SK-N-SH (cell line): Measurements from ENCODE around the gene FLYWCH1.
A peak's percentile ranks its signal among the peaks of the same experiment; 100 is the strongest.

Source experiments
- CHD2 ChIP-seq: fragments of 150-350 bp; IDR thresholded peaks from 2 replicates; pipeline ENCODE4 v1.6.1; 2018; ENCODE audit warnings: low read length; ENCODE audit not compliant: partially characterized antibody
- EP300 ChIP-seq, 2 experiments: IDR thresholded peaks; 2 replicates each; pipeline versions ENCODE4 v1.4.0 to v1.6.1; 2012; ENCODE audit warnings: borderline replicate concordance in 1 of 2, low read depth in 1 of 2, low read length in 1 of 2
- JUND ChIP-seq: IDR thresholded peaks from 2 replicates; pipeline ENCODE4 v1.4.0; 2012
- POLR2AphosphoS5 ChIP-seq: IDR thresholded peaks from 2 replicates; pipeline ENCODE4 v1.6.1; 2012; ENCODE audit warnings: low read depth, low read length
- RAD21 ChIP-seq: IDR thresholded peaks from 2 replicates; pipeline ENCODE4 v1.6.1; 2012; ENCODE audit warnings: mild to moderate bottlenecking, low read length
- SMC3 ChIP-seq: IDR thresholded peaks from 2 replicates; pipeline ENCODE4 v1.6.1; 2012; ENCODE audit warnings: low read depth, low read length, improper control_type of control experiment
- TAF1 ChIP-seq: IDR thresholded peaks from 2 replicates; pipeline ENCODE4 v1.6.1; 2012; ENCODE audit warnings: low read depth, mild to moderate bottlenecking, low read length, moderate library complexity, borderline replicate concordance
- TF ChIP-seq, protein P1 (sequence below): fragments of 200-600 bp; sonication (generic); IDR thresholded peaks from 2 replicates; pipeline ENCODE4 v1.6.1; 2017; ENCODE audit warnings: antibody characterized with exemption, mild to moderate bottlenecking, moderate library complexity
- TF ChIP-seq, protein P2 (sequence below): IDR thresholded peaks from 2 replicates; pipeline ENCODE4 v1.4.0; 2012; ENCODE audit warnings: low read depth, borderline replicate concordance
- TF ChIP-seq, protein P3 (sequence below): IDR thresholded peaks from 2 replicates; pipeline ENCODE4 v1.6.1; 2012; ENCODE audit warnings: mild to moderate bottlenecking, low read depth, low read length, moderate library complexity
- TF ChIP-seq, protein P4 (sequence below): fragments of 150-350 bp; IDR thresholded peaks from 2 replicates; pipeline ENCODE4 v1.6.1; 2016; ENCODE audit warnings: mild to moderate bottlenecking, low read depth, low read length

DNA sequence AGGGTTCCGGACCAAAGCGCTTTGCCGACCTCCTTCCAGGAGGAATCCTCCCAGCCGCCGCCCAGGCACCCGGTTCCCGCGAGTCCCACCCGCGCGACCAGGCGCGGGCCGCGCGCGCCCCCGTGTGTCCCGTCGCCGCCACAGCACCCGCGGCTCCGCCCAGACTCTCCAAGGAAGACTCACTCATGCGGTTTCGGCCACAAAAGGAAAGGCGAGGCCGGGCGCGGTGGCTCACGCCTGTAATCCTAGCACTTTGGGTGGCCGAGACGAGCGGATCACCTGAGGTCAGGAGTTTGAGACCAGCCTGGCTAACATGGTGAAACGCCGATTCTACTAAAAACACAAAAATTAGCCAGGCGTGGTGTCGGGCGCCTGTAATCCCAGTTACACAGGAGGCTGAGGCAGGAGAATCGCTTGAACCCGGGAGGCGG, 72.0 kb downstream of the FLYWCH1 start:
- TF ChIP-seq, protein P1, sequence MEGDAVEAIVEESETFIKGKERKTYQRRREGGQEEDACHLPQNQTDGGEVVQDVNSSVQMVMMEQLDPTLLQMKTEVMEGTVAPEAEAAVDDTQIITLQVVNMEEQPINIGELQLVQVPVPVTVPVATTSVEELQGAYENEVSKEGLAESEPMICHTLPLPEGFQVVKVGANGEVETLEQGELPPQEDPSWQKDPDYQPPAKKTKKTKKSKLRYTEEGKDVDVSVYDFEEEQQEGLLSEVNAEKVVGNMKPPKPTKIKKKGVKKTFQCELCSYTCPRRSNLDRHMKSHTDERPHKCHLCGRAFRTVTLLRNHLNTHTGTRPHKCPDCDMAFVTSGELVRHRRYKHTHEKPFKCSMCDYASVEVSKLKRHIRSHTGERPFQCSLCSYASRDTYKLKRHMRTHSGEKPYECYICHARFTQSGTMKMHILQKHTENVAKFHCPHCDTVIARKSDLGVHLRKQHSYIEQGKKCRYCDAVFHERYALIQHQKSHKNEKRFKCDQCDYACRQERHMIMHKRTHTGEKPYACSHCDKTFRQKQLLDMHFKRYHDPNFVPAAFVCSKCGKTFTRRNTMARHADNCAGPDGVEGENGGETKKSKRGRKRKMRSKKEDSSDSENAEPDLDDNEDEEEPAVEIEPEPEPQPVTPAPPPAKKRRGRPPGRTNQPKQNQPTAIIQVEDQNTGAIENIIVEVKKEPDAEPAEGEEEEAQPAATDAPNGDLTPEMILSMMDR, result peak; percentile 89
- TF ChIP-seq CHD2 (peak; percentile 92), POLR2AphosphoS5 (no peak), EP300 (IDR thresholded peaks at IDR 0.05; ENCODE audit: borderline replicate concordance in 1 of 2, low read depth in 1 of 2, low read length in 1 of 2) (no peak), RAD21 (peak; percentile 77), JUND (no peak), SMC3 (peak; percentile 37; the same call in 1 of the 2 replicates), TAF1 (no peak)
- TF ChIP-seq, protein P2, sequence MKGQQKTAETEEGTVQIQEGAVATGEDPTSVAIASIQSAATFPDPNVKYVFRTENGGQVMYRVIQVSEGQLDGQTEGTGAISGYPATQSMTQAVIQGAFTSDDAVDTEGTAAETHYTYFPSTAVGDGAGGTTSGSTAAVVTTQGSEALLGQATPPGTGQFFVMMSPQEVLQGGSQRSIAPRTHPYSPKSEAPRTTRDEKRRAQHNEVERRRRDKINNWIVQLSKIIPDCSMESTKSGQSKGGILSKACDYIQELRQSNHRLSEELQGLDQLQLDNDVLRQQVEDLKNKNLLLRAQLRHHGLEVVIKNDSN, result no peak
- TF ChIP-seq, protein P3, sequence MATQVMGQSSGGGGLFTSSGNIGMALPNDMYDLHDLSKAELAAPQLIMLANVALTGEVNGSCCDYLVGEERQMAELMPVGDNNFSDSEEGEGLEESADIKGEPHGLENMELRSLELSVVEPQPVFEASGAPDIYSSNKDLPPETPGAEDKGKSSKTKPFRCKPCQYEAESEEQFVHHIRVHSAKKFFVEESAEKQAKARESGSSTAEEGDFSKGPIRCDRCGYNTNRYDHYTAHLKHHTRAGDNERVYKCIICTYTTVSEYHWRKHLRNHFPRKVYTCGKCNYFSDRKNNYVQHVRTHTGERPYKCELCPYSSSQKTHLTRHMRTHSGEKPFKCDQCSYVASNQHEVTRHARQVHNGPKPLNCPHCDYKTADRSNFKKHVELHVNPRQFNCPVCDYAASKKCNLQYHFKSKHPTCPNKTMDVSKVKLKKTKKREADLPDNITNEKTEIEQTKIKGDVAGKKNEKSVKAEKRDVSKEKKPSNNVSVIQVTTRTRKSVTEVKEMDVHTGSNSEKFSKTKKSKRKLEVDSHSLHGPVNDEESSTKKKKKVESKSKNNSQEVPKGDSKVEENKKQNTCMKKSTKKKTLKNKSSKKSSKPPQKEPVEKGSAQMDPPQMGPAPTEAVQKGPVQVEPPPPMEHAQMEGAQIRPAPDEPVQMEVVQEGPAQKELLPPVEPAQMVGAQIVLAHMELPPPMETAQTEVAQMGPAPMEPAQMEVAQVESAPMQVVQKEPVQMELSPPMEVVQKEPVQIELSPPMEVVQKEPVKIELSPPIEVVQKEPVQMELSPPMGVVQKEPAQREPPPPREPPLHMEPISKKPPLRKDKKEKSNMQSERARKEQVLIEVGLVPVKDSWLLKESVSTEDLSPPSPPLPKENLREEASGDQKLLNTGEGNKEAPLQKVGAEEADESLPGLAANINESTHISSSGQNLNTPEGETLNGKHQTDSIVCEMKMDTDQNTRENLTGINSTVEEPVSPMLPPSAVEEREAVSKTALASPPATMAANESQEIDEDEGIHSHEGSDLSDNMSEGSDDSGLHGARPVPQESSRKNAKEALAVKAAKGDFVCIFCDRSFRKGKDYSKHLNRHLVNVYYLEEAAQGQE, result no peak
- TF ChIP-seq, protein P4, sequence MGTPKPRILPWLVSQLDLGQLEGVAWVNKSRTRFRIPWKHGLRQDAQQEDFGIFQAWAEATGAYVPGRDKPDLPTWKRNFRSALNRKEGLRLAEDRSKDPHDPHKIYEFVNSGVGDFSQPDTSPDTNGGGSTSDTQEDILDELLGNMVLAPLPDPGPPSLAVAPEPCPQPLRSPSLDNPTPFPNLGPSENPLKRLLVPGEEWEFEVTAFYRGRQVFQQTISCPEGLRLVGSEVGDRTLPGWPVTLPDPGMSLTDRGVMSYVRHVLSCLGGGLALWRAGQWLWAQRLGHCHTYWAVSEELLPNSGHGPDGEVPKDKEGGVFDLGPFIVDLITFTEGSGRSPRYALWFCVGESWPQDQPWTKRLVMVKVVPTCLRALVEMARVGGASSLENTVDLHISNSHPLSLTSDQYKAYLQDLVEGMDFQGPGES, result no peak
